ES-I3 (cell line): Measurements from ENCODE around the gene ASTN2.

Experiments
- H3K36me3 ChIP-seq: 2 replicates; pipeline ENCODE4 v1.6.1; 2013; ENCODE audit warnings: mild to moderate bottlenecking, low read length, control low read depth, moderate library complexity; ENCODE audit not compliant: insufficient read depth
- H3K4me1 ChIP-seq: 2 replicates; pipeline ENCODE4 v1.6.1; 2013; ENCODE audit warnings: mild to moderate bottlenecking, control low read depth, low read length; ENCODE audit not compliant: insufficient read depth
- H3K9ac ChIP-seq: 2 replicates; pipeline ENCODE4 v1.6.1; 2013; ENCODE audit warnings: low read depth, mild to moderate bottlenecking, low read length, moderate library complexity
- H3K9me3 ChIP-seq: 2 replicates; pipeline ENCODE4 v1.6.1; 2013; ENCODE audit warnings: mild to moderate bottlenecking, low read length, moderate library complexity; ENCODE audit not compliant: control insufficient read depth, insufficient read depth

ASTN2 gene

GRCh38 chr9:116777116-116777515 is 637.7 kb downstream of the ASTN2 start:
- Histone ChIP-seq H3K9ac (no peak overlapping the region), H3K9me3 (no peaks in the 10 kb centered on the region; the same call in 1 of the 2 replicates), H3K36me3 (no peaks in the 10 kb centered on the region), H3K4me1 (no peaks in the 10 kb centered on the region)

GRCh38 chr9:116774421-116775180 is 640.3 kb downstream of the ASTN2 start:
- Histone ChIP-seq H3K9ac (no peak overlapping the region), H3K36me3 (no peaks in the 10 kb centered on the region), H3K4me1 (no peaks in the 10 kb centered on the region), H3K9me3 (no peaks in the 10 kb centered on the region; the same call in 1 of the 2 replicates)

- Histone ChIP-seq H3K9me3 (no peaks in the 10 kb centered on the region), H3K4me1 (no peaks in the 10 kb centered on the region), H3K9ac (no peak overlapping the region), H3K36me3 (no peaks in the 10 kb centered on the region)
These were observed 647.6 kb downstream of the ASTN2 start for GRCh38 chr9:116767219-116767618.

- Histone ChIP-seq H3K9ac (no peak overlapping the region), H3K9me3 (no peaks in the 10 kb centered on the region), H3K36me3 (no peaks in the 10 kb centered on the region), H3K4me1 (peaks cover 3% of the 10 kb centered on the region)
These were observed 649.8 kb downstream of the ASTN2 start for GRCh38 chr9:116765011-116765410.

GRCh38 chr9:116763770-116764169 is 651.1 kb downstream of the ASTN2 start:
- Histone ChIP-seq H3K36me3 (no peaks in the 10 kb centered on the region), H3K4me1 (peaks cover 3% of the 10 kb centered on the region)

GRCh38 chr9:116760636-116761035 is 654.2 kb downstream of the ASTN2 start:
- H3K9me3 ChIP-seq: no peaks in the 10 kb centered on the region
- H3K4me1 ChIP-seq: peaks cover 8% of the 10 kb centered on the region
- H3K9ac ChIP-seq: no peak overlapping the region
- no peaks in the 10 kb centered on the region for H3K36me3 ChIP-seq

More at GRCh38 chr9:116763770-116764169, 651.1 kb downstream of the ASTN2 start:
- H3K9ac ChIP-seq: no peak overlapping the region
- H3K9me3 ChIP-seq: no peaks in the 10 kb centered on the region

GRCh38 chr9:116757030-116757429 is 657.8 kb downstream of the ASTN2 start:
- Histone ChIP-seq H3K9me3 (no peaks in the 10 kb centered on the region), H3K9ac (no peak overlapping the region), H3K36me3 (no peaks in the 10 kb centered on the region), H3K4me1 (peaks cover 8% of the 10 kb centered on the region)

- no peak overlapping the region for H3K9ac ChIP-seq
- no peaks in the 10 kb centered on the region for H3K9me3 ChIP-seq
- H3K36me3 ChIP-seq: no peaks in the 10 kb centered on the region
- H3K4me1 ChIP-seq: peaks cover 10% of the 10 kb centered on the region; the same call in 1 of the 2 replicates
These were observed 661.5 kb downstream of the ASTN2 start for GRCh38 chr9:116753389-116753788.

GRCh38 chr9:116750510-116750909 is 664.3 kb downstream of the ASTN2 start:
- Histone ChIP-seq H3K9ac (no peak overlapping the region), H3K36me3 (no peaks in the 10 kb centered on the region), H3K4me1 (0 out of 2 replicates have a peak, but pooled peaks cover 5% of the 10 kb centered on the region), H3K9me3 (no peaks in the 10 kb centered on the region)

GRCh38 chr9:116749772-116750171 is 665.1 kb downstream of the ASTN2 start:
- Histone ChIP-seq H3K4me1 (0 out of 2 replicates have a peak, but pooled peaks cover 5% of the 10 kb centered on the region), H3K36me3 (no peaks in the 10 kb centered on the region), H3K9me3 (no peaks in the 10 kb centered on the region), H3K9ac (no peak overlapping the region)

GRCh38 chr9:116749176-116749575 is 665.7 kb downstream of the ASTN2 start:
- H3K9me3 ChIP-seq: no peaks in the 10 kb centered on the region
- H3K4me1 ChIP-seq: 0 out of 2 replicates have a peak, but pooled peaks cover 5% of the 10 kb centered on the region
- no peak overlapping the region for H3K9ac ChIP-seq
- H3K36me3 ChIP-seq: no peaks in the 10 kb centered on the region

- no peaks in the 10 kb centered on the region for H3K36me3 ChIP-seq
- H3K4me1 ChIP-seq: peaks cover 8% of the 10 kb centered on the region
- no peaks in the 10 kb centered on the region for H3K9me3 ChIP-seq
These were observed 673.1 kb downstream of the ASTN2 start for GRCh38 chr9:116741742-116742141.

GRCh38 chr9:116741086-116741740 is 673.6 kb downstream of the ASTN2 start:
- Histone ChIP-seq H3K4me1 (peaks cover 8% of the 10 kb centered on the region), H3K9me3 (no peaks in the 10 kb centered on the region), H3K9ac (no peak overlapping the region), H3K36me3 (no peaks in the 10 kb centered on the region)

More at GRCh38 chr9:116741742-116742141, 673.1 kb downstream of the ASTN2 start:
- no peak overlapping the region for H3K9ac ChIP-seq

GRCh38 chr9:116737152-116737546 is 677.7 kb downstream of the ASTN2 start:
- H3K9me3 ChIP-seq: no peaks in the 10 kb centered on the region
- no peak overlapping the region for H3K9ac ChIP-seq
- no peaks in the 10 kb centered on the region for H3K36me3 ChIP-seq
- peaks cover 8% of the 10 kb centered on the region for H3K4me1 ChIP-seq
